ENCODE results near the gene EGLN3. TPM values are rescaled to one million over a fixed set of nuclear protein-coding genes. Genes with fewer than 3 reads are reported as not detected.

EGLN3 gene
- total RNA-seq, 3 donors from 2014 or later (not counting 1 experiment from before 2014, with no cell fraction given), result 0.52 to 1.1 (median 0.57) TPM

DNA sequence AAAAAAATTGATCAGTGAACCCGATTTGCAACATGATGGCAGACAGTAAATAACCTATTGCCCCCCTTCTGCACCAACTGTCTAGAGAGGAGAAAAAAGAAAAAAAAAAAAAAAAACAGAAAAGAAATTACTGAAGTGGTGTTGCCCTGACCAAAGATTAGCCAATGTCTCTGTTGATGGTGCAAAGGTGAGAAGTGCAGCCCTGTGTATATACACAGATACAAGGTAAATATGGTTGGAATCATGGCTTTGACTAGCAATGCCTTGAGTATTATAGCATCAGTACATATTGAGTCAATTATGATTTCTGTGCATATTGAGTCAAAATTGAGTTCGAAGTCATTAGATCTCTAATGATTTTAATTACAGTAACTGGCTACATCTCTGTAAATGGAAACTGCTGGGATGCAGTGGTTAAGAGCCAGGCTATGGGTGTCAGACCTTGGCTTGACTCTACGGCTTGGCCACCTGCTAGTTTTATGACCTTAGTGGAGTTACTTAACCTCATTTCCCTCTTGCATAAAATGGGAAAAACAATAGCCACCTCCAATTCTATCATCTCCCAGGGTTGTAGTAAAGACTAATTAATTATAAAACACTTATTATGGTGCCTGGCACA is 51.0 kb downstream of the EGLN3 start:
- TF ChIP-seq, protein P1, sequence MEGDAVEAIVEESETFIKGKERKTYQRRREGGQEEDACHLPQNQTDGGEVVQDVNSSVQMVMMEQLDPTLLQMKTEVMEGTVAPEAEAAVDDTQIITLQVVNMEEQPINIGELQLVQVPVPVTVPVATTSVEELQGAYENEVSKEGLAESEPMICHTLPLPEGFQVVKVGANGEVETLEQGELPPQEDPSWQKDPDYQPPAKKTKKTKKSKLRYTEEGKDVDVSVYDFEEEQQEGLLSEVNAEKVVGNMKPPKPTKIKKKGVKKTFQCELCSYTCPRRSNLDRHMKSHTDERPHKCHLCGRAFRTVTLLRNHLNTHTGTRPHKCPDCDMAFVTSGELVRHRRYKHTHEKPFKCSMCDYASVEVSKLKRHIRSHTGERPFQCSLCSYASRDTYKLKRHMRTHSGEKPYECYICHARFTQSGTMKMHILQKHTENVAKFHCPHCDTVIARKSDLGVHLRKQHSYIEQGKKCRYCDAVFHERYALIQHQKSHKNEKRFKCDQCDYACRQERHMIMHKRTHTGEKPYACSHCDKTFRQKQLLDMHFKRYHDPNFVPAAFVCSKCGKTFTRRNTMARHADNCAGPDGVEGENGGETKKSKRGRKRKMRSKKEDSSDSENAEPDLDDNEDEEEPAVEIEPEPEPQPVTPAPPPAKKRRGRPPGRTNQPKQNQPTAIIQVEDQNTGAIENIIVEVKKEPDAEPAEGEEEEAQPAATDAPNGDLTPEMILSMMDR (IDR thresholded peaks at IDR 0.05), result no peak
- WGBS (ENCODE audit: insufficient coverage), result 97% methylated on average over 2 of the region's 3 CpGs
- Histone ChIP-seq H3K27ac (ENCODE audit: low read length) (no peak overlapping the region), H3K36me3 (ENCODE audit: control insufficient read depth, insufficient read depth, low read length) (no peaks in the 10 kb centered on the region), H3K9me3 (ENCODE audit: control insufficient read depth, insufficient read depth, low read length) (no peaks in the 10 kb centered on the region), H3K27me3 (ENCODE audit: control insufficient read depth, insufficient read depth, low read length) (no peaks in the 10 kb centered on the region), H3K4me1 (ENCODE audit: control insufficient read depth, insufficient read depth, low read length) (no peaks in the 10 kb centered on the region), H3K4me3 (ENCODE audit: low read length) (no peak overlapping the region)
- Mint-ChIP-seq H3K9me3 (peaks cover under 1 to 6% of the 10 kb centered on the region in 2 donors), H3K27me3 (ENCODE audit: low read depth in 2 of 2) (peaks cover 0 to under 1% of the 10 kb centered on the region in 2 donors), H3K4me3 (no peak overlapping the region), H3K27ac (no peak overlapping the region), H3K36me3 (no peaks in the 10 kb centered on the region), H3K4me1 (no peaks in the 10 kb centered on the region)
- DNase-seq (no peak), ATAC-seq (no peak)
- intact Hi-C loops (cut with micrococcal nuclease), result no loop called here

GRCh38 chr14:33897878-33898535 is 52.9 kb downstream of the EGLN3 start:
- TF ChIP-seq, protein P1 (IDR thresholded peaks at IDR 0.05), result no peak
- Histone ChIP-seq H3K27me3 (ENCODE audit: control insufficient read depth, insufficient read depth, low read length) (no peaks in the 10 kb centered on the region), H3K27ac (ENCODE audit: low read length) (no peak overlapping the region), H3K9me3 (ENCODE audit: control insufficient read depth, insufficient read depth, low read length) (no peaks in the 10 kb centered on the region), H3K36me3 (ENCODE audit: control insufficient read depth, insufficient read depth, low read length) (no peaks in the 10 kb centered on the region), H3K4me1 (ENCODE audit: control insufficient read depth, insufficient read depth, low read length) (no peaks in the 10 kb centered on the region), H3K4me3 (ENCODE audit: low read length) (no peak overlapping the region)
- Mint-ChIP-seq H3K27me3 (ENCODE audit: low read depth in 2 of 2) (no peaks in the 10 kb centered on the region), H3K36me3 (no peaks in the 10 kb centered on the region), H3K27ac (no peak overlapping the region), H3K4me3 (no peak overlapping the region), H3K9me3 (peaks cover 2 to 5% of the 10 kb centered on the region in 2 donors), H3K4me1 (no peaks in the 10 kb centered on the region)
- intact Hi-C loops (cut with micrococcal nuclease), result no loop called here
- DNase-seq, result no peak
- 63% methylated on average over 2 of the region's 3 CpGs for WGBS (ENCODE audit: insufficient coverage)
- ATAC-seq, result no peak

GRCh38 chr14:33897382-33897781 is 53.5 kb downstream of the EGLN3 start:
- Histone ChIP-seq H3K36me3 (ENCODE audit: control insufficient read depth, insufficient read depth, low read length) (no peaks in the 10 kb centered on the region), H3K4me3 (ENCODE audit: low read length) (no peak overlapping the region), H3K4me1 (ENCODE audit: control insufficient read depth, insufficient read depth, low read length) (no peaks in the 10 kb centered on the region), H3K27ac (ENCODE audit: low read length) (no peak overlapping the region), H3K9me3 (ENCODE audit: control insufficient read depth, insufficient read depth, low read length) (no peaks in the 10 kb centered on the region), H3K27me3 (ENCODE audit: control insufficient read depth, insufficient read depth, low read length) (no peaks in the 10 kb centered on the region)
- no peak for DNase-seq
- no peak overlapping the region for H3K4me3 Mint-ChIP-seq
- H3K27me3 Mint-ChIP-seq (ENCODE audit: low read depth in 2 of 2), result no peaks in the 10 kb centered on the region
- ATAC-seq, result no peak
- 100% methylated on average over 2 of the region's 2 CpGs for WGBS (ENCODE audit: insufficient coverage)
- peaks cover 2 to 5% of the 10 kb centered on the region in 2 donors for H3K9me3 Mint-ChIP-seq
- TF ChIP-seq, protein P1 (IDR thresholded peaks at IDR 0.05), result no peak
- intact Hi-C loops (cut with micrococcal nuclease), result no loop called here
- H3K4me1 Mint-ChIP-seq, result no peaks in the 10 kb centered on the region
- no peaks in the 10 kb centered on the region for H3K36me3 Mint-ChIP-seq
- no peak overlapping the region for H3K27ac Mint-ChIP-seq

Data from natural killer cell (primary cell).